ENCODE data around the gene SMURF2.
"Not testable (repeated sequence)": the region's sequence is repeated elsewhere in the genome, so short reads cannot be mapped to it uniquely, and the experiment has no call there.

Gene SMURF2

GRCh38 chr17:64583038-64583437, 79.1 kb downstream of the SMURF2 start:
- no peak for DNase-seq

- DNase-seq, result no peak
Observed at GRCh38 chr17:64580384-64581315, 81.5 kb downstream of the SMURF2 start.

GRCh38 chr17:64579917-64580316, 82.2 kb downstream of the SMURF2 start:
- DNase-seq, result no peak

- not testable (repeated sequence) for DNase-seq
Observed at GRCh38 chr17:64577025-64577424, 85.1 kb downstream of the SMURF2 start.

GRCh38 chr17:64575431-64575830, 86.7 kb downstream of the SMURF2 start:
- DNase-seq, result no peak

- no peak for DNase-seq
Observed at GRCh38 chr17:64574646-64575045, 87.5 kb downstream of the SMURF2 start.

- no peak for DNase-seq
Observed at GRCh38 chr17:64573214-64573613, 88.9 kb downstream of the SMURF2 start.

GRCh38 chr17:64572682-64573154, 89.4 kb downstream of the SMURF2 start:
- no peak for DNase-seq

GRCh38 chr17:64571746-64572145, 90.4 kb downstream of the SMURF2 start:
- DNase-seq, result no peak

- DNase-seq, result no peak
Observed at GRCh38 chr17:64565563-64565962, 96.5 kb downstream of the SMURF2 start.

- DNase-seq, result no peak
Observed at GRCh38 chr17:64564098-64564497, 98.0 kb downstream of the SMURF2 start.

- DNase-seq, result no peak
Observed at GRCh38 chr17:64555281-64555680, 106.8 kb downstream of the SMURF2 start.

- no peak for DNase-seq
Observed at GRCh38 chr17:64554028-64554637, 108.0 kb downstream of the SMURF2 start.

- DNase-seq, result no peak
Observed at GRCh38 chr17:64551461-64551860, 110.6 kb downstream of the SMURF2 start.

- DNase-seq, result no peak
Observed at GRCh38 chr17:64547319-64547718, 114.8 kb downstream of the SMURF2 start.

GRCh38 chr17:64546716-64547115, 115.4 kb downstream of the SMURF2 start:
- DNase-seq, result no peak

- DNase-seq, result no peak
Observed at GRCh38 chr17:64544742-64545141, 117.4 kb downstream of the SMURF2 start.

- no peak for DNase-seq
Observed at GRCh38 chr17:64540118-64540776, 121.9 kb downstream of the SMURF2 start.

GRCh38 chr17:64538508-64539130, 123.5 kb downstream of the SMURF2 start:
- DNase-seq, result no peak

GRCh38 chr17:64537488-64537887, 124.6 kb downstream of the SMURF2 start:
- no peak for DNase-seq

GRCh38 chr17:64536913-64537312, 125.2 kb downstream of the SMURF2 start:
- no peak for DNase-seq

- no peak for DNase-seq
Observed at GRCh38 chr17:64535357-64535756, 126.8 kb downstream of the SMURF2 start.

- DNase-seq, result no peak
Observed at GRCh38 chr17:64534187-64534586, 127.9 kb downstream of the SMURF2 start.
